ENCODE results near the gene CCDC3.
"Not testable (repeated sequence)": the region's sequence is repeated elsewhere in the genome, so short reads cannot be mapped to it uniquely, and the experiment has no call there.

CCDC3 gene

GRCh38 chr10:13001041-13001886, at the start of gene CCDC3:
CCDC3 (minus strand) TSS chr10:13001713; CDS start chr10:13001570, 143 bp downstream.
- no peak for DNase-seq

- no peak for DNase-seq
Measured at GRCh38 chr10:13051126-13051694, 49.7 kb upstream of the CCDC3 start.

DNA sequence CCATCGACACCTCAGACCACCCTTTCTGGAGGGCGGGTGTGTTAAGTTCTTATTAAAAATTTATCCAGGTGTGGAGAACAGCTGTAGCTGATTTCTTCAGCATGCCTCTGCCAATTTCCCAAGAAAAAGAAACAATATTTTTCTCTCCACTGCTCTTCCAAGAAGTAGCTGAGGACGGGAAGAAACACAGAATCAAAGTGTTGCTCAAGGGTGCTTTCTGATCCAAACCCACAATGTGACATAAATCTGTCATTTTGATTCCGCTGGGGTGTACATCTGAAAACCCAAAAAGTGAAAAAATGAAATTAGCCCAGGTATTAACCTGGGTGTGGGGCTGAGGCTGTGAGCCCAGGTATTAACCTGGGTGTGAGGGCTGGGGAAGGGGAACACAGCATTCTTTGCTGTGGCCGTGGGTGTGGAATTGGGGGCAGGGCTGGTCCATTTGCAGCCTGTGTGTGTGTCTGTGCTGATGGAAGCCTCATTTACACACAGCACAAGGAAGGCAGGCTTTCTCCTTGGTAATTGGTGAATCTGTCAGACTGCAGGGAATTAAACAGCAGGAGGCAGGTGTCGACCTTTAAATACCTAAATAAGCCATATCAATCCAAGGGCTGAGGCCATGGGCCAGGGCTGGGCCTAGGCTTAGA, 48.4 kb upstream of the CCDC3 start:
- no peak for DNase-seq

DNA sequence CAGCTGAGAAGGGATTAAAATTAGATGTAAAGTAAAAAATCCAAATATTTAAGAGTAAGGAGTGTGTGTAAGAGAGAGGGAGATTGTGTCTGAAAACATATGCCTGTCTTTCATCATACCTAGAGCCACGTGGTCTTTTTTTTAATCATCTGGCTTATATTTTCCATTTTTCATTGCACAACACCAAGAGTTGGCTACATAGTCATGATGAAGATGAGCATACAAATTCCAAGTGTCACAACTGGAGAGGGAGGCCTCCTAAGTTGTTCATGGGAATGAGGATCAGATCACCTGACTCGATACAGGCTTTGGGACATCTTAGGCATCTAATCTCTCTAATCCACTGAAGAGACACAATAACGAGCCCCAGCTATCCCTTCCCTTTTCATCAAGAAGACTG, 47.2 kb upstream of the CCDC3 start:
- DNase-seq = no peak

DNA sequence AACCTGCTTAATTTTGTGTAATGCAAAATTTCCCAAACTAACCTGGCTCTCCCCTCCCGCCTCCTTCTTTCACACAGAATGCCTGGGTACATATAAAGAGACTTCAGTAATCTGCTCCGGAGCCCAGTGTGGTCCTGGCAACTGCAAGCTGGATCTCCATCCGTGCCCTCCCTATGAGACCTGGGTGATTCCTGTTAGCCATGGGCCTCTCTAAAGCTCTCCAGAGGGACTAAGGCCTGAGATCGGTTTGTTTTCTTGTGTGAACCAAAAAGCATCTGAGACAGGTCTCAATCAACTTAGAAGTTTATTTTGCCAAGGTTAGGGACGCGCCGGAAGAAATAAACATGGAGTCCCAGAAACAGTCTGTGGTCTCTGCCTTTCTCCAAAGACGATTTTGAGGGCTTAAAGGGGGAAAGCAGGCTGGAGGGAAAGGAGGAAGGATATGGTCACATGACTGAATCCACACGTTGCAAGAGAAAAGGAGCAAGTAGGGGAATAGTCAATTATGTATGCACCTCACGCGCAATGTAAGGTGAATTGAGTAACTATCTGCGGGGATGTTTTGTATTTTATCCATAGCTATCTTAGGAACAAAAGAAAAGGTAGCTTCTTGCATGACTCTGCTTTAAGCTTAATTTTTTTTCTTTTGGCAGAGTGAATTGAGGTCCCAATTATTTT, 46.2 kb upstream of the CCDC3 start:
- DNase-seq = no peak

DNA sequence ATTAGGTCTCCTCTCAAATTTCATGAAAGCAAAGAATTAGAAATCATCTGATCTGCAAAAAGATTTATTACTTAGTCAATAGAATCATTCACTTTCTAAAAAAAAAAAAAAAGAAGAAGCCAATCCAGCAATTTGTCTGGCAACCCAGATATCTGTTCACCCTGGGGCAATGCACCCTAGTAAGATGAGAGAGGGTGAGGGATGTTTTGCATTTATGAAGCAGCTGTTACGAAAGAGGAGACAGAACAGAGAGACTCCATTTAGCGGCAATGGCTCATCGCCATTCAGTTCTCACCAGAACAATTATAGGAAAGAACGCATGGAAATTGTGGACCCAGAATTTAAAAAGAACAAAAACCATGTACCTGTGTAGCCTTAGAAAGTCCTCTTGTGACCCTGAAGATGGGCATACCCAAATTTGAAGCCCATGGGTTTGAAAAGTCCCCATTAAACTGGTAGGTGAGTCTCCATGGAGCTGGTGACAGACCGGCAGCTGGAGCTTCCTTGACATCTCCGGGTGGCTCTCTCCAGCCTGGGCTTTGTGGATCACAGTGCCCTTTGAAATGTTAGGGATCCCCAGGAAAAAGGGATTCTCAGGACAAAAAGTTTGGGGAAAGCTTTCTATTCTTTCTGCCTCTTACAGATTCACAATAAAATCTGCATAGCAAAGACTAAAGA, 45.5 kb upstream of the CCDC3 start:
- DNase-seq = no peak

- DNase-seq = no peak
Measured at GRCh38 chr10:13043520-13043919, 42.0 kb upstream of the CCDC3 start.

DNA sequence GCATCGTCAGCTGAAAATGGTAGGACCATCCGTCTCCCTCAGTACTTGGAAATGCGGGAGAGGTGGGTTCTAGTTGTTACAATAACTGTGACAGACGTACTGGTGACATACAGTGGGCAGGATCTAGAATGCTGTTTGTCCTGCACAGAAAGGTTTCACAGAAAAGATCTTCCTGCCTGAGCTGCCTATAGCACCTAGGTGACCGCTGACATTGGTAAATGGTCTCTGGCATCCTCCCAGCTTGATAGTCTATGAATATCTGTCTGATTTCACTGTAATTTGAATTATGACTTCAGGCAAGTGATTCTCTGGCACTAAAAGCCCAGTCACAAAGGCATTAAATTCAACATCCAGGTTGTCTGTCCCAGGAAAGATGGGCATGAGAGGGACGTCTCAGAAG, 38.2 kb upstream of the CCDC3 start:
- no peak for DNase-seq

- no peak for DNase-seq
Measured at GRCh38 chr10:13038391-13038790, 36.9 kb upstream of the CCDC3 start.

GRCh38 chr10:13037832-13038231, 36.3 kb upstream of the CCDC3 start:
- no peak for DNase-seq

DNA sequence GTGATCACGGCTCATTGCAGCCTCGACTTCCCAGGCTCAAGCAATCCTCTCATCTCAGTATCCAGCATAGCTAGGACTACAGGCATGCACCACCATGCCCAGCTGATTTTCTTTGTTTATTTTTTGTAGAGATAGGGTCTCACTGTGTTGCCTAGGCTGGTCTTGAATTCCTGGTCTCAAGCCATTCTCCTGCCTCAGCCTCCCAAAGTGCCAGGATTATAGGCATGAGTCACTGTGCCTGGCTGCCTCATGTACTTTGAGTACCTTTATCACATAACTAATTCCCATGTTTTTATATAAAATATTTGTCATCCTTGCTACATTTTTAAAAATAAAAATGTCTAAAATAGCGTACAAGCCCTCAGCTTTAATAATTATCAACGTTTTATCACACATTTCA, 35.3 kb upstream of the CCDC3 start:
- no peak for DNase-seq

DNA sequence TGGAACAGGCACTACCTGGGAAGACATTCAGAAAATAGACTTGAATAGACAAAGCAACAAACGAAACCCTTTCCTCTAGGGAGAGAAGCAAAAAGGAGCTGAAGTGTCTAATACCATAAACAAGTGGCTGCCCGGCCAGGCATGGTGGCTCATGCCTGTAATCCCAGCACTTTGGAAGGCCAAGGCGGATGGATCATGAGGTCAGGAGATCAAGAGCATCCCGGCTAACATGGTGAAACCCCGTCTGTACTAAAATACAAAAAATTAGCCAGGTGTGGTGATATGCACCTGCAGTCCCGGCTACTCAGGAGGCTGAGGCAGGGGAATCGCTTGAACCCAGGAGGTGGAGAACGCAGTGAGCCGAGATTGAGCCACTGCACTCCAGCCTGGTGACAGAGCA, 34.2 kb upstream of the CCDC3 start:
- DNase-seq = not testable (repeated sequence)

DNA sequence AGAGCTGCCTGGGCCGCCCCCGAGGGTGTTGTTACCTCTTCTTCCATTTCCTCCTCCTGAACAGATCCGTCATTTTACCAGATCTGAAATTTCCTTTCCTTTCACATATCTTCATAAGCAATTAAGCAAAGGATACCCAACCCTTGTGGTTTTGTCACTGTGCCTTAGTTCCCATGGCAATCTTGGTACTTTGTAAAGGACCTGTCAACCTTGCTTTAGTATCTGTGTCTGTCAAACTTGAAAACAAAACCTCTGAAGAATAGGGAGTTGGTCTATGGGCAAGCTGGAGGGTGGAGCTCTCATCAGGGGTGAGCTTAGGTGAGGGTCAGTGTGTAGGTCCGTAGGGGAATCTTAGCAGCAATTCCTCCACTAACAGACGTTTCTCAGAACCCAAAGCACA, 25.4 kb upstream of the CCDC3 start:
- no peak for DNase-seq

DNA sequence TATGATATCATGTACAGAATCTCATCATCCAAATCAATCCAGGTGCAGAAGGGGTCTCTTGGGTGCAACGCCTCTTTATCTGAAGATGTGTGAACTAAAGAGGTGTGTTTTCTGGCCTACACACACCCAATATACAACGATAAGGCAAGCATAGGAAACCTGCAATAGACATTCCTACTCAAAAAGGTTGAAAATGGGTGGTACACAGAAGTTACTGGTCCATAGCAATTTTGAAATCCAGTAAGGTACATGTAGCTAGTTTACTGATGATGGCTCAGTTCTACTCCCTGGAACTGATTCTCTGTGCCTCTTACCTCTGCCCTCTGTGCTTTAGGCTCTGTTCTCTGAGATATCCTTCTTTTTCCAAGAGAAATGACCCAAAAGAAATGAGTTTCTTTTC, 22.2 kb upstream of the CCDC3 start:
- no peak for DNase-seq

GRCh38 chr10:13019280-13019679, 17.8 kb upstream of the CCDC3 start:
- DNase-seq = no peak

- no peak for DNase-seq
Measured at GRCh38 chr10:13018171-13018570, 16.7 kb upstream of the CCDC3 start.

- no peak for DNase-seq
Measured at GRCh38 chr10:13016886-13017285, 15.4 kb upstream of the CCDC3 start.

GRCh38 chr10:13016426-13016825, 14.9 kb upstream of the CCDC3 start:
- no peak for DNase-seq

DNA sequence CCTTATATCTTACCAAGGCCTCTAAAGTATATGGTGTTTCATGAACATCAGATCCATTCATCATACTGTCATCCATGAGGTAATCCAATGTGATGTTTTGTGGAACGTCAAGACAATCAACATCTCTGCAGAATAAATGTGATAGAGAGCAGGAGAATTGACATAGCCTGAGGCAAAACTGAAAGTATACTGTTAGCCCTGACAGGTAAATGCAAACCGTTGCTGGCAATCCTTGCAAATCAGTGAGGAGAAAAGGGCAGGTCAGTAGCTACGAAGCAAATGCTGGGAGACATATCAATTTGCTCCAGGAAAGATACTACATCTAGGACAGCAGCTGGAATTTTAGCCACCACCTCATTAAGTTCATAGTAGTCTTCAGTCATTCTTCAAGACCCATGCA, 4.5 kb upstream of the CCDC3 start:
- no peak for DNase-seq

DNA sequence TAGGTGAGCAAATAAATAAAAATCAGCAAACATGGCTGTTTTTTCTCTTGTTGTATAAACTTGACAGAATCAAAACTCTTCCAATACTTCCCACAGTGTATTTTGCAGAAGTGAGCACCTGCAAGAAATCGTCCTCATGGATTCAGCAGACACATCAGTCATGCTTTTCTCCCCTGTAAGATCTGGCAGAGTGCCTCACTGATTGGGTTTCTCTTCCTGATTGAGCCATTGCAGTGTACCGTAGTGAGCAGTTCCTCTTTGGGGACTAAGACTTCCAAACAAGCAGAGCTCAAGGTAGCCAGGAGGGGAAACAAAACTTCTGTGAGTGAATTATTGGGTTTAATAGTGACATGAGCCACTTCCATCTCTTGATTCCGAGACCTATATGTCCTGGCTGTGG, 2.2 kb upstream of the CCDC3 start:
- DNase-seq = no peak

DNA sequence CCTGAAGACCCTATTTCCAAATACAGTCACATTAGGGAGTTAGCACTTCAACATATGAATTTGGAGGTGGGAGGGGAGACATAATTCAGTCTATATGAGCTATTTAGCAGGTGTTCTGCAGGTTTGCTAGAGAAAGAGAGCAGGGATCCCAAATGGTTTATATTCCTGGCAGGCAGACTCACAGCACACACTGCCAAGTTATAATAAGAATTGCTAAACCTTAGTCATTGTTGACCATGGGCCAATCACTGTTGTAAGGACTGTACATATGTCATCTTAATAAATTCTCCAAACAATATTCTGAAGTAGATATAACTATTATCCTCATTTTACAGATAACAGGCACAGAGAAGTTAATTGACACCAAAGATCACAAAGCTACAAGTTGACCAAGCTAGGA, 1.5 kb upstream of the CCDC3 start:
- no peak for DNase-seq

- no peak for DNase-seq
Measured at GRCh38 chr10:13001887-13002212, 337 bp upstream of the CCDC3 start.

- no peak for DNase-seq
Measured at GRCh38 chr10:13000431-13000830, 1.1 kb downstream of the CCDC3 start.

Measured in GOT3 (cell line).